ENCODE results near the gene TRPM2. TPM values are rescaled to one million over a fixed set of nuclear protein-coding genes. Genes with fewer than 3 reads are reported as not detected.

TRPM2 gene
- total and polyA plus RNA-seq, 2 donors (not counting 3 experiments of a cell fraction or from before 2014, with no cell fraction given) = not detected

DNA sequence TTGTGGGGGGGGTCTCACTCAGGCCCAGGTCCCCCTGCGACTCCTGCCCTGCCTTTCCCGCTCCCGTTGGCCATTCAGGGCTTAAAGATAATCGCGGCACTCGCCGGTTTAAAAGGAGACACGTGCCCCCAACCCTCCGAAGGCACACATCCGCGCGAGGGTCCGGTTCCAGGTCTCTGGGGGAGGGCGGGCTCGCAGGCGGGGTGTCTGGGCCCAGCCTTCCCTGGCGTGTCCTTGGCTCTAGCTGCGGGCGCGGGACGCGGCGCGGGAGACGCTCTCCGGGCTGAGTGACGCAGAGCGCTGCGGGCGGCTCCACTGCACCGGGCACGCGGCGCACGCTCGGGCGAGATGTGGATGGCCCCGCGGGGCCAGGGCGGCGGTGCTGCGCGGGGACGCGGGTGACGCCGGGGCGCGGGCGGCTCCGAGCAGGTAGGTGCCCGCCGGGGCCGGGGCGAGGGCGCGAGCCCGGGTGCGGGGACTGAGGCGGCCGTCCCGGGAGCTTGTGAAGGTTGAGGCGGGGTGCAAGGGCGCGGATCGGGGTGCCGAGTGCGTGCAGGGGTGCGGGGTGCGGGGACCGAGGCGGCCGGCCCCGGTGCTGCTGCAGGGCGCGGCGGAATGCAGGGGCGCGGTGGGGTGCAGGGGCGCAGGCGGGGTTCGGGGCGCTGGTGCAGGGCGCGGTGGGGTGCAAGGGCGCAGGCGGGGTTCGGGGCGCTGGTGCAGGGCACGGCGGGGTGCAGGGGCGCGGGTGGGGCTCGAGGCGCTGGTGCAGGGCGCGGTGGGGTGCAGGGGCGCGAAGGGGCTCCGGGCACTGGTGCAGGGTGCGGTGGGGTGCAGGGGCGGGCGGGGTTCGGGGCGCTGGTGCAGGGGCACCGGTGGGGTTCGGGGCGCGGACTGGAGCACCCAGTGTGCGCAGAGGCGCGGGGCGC, 3.3 kb upstream of the TRPM2 start:
- ChIA-PET POLR2A (no interaction called here), CTCF (no interaction called here)
- no peaks in the 10 kb centered on the region for H4K20me1 ChIP-seq (replicated peaks; ENCODE audit: control insufficient read depth, extremely low read depth, insufficient read depth, low read length)
- no peaks in the 10 kb centered on the region for H3K9me1 ChIP-seq (replicated peaks; ENCODE audit: control insufficient read depth, extremely low read depth, insufficient read depth, low read length)
- no peaks in the 10 kb centered on the region for H3K79me2 ChIP-seq (ENCODE audit: control insufficient read depth, insufficient read depth, low read length)
- FAIRE-seq (no peak), DNase-seq (ENCODE audit: low read depth, low spot score) (no peak)
- dilution Hi-C loops (cut with MboI; ENCODE audit: extremely low pct_ligation_motif_present, low sequenced_read_pairs) = no loop called here
- H3K27me3 ChIP-seq (ENCODE audit: control insufficient read depth in 2 of 2, insufficient read depth in 2 of 2, low read length in 2 of 2) = peaks cover 7 to 18% of the 10 kb centered on the region in 2 experiments
- H3K27ac ChIP-seq (ENCODE audit: insufficient read depth, low read depth, low read length) = no peak overlapping the region
- TF ChIP-seq, protein P1, sequence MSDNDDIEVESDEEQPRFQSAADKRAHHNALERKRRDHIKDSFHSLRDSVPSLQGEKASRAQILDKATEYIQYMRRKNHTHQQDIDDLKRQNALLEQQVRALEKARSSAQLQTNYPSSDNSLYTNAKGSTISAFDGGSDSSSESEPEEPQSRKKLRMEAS (IDR thresholded peaks at IDR 0.05; ENCODE audit: insufficient read depth, insufficient read length) = no peak
- TF ChIP-seq POLR2AphosphoS5 (IDR thresholded peaks at IDR 0.05; ENCODE audit: insufficient read depth, low read depth, low read length) (no peak), GATA2 (IDR thresholded peaks at IDR 0.05; ENCODE audit: insufficient read depth, insufficient read length, low read depth, low read length) (no peak), MYC (IDR thresholded peaks at IDR 0.05; ENCODE audit: low read depth, low read length) (no peak), FOS (IDR thresholded peaks at IDR 0.05; ENCODE audit: borderline replicate concordance, insufficient read depth, low read length) (no peak), JUN (IDR thresholded peaks at IDR 0.05; ENCODE audit: borderline replicate concordance, insufficient read depth, insufficient read length, low read depth) (no peak), EZH2 (IDR thresholded peaks at IDR 0.05; ENCODE audit: borderline replicate concordance, low read depth, low read length, severe bottlenecking) (no peak), POLR2A (IDR thresholded peaks at IDR 0.05; ENCODE audit: low read depth, low read length) (no peak)
- TF ChIP-seq, protein P2, sequence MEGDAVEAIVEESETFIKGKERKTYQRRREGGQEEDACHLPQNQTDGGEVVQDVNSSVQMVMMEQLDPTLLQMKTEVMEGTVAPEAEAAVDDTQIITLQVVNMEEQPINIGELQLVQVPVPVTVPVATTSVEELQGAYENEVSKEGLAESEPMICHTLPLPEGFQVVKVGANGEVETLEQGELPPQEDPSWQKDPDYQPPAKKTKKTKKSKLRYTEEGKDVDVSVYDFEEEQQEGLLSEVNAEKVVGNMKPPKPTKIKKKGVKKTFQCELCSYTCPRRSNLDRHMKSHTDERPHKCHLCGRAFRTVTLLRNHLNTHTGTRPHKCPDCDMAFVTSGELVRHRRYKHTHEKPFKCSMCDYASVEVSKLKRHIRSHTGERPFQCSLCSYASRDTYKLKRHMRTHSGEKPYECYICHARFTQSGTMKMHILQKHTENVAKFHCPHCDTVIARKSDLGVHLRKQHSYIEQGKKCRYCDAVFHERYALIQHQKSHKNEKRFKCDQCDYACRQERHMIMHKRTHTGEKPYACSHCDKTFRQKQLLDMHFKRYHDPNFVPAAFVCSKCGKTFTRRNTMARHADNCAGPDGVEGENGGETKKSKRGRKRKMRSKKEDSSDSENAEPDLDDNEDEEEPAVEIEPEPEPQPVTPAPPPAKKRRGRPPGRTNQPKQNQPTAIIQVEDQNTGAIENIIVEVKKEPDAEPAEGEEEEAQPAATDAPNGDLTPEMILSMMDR (IDR thresholded peaks at IDR 0.05; ENCODE audit: extremely low read depth in 1 of 2, insufficient read depth in 1 of 2, low read depth in 1 of 2, low read length in 2 of 2) = no peak
- H3K4me3 ChIP-seq (replicated peaks in 1 of 3; ENCODE audit: insufficient read depth in 1 of 3, low read depth in 1 of 3, low read length in 3 of 3) = no peak overlapping the region
- no peak overlapping the region for H3K4me2 ChIP-seq (ENCODE audit: insufficient read depth, low read length)
- no peak overlapping the region for H3K9ac ChIP-seq (replicated peaks; ENCODE audit: extremely low read depth, insufficient read depth, low read length)
- H3K4me1 ChIP-seq (ENCODE audit: control insufficient read depth, extremely low read depth, insufficient read depth, low read length) = no peaks in the 10 kb centered on the region
- no peak overlapping the region for H2AFZ ChIP-seq (ENCODE audit: low read depth, low read length)
- BruUV-seq (replicated peaks) = no TSS peak
- intact Hi-C loops (cut with micrococcal nuclease) = loop anchor here (10.0 kb wide), 1 partner anchor 105 kb away; the partner anchor contains the start of gene LRRC3
- H3K36me3 ChIP-seq (ENCODE audit: control insufficient read depth in 2 of 2, extremely low read depth in 1 of 2, insufficient read depth in 2 of 2, low read length in 2 of 2) = no peaks in the 10 kb centered on the region
- H3K9me3 ChIP-seq (replicated peaks; ENCODE audit: control insufficient read depth, insufficient read depth, low read length) = no peaks in the 10 kb centered on the region

Data from endothelial cell of umbilical vein (primary cell).